Tibial artery (tissue), 4 donors: ENCODE results near the gene ELP5.
A peak's percentile ranks its signal among the peaks of the same experiment; 100 is the strongest.

Experiments
- DNase-seq, 2 donors: peaks; one replicate each; pipeline ENCODE4 v3.0.0-alpha.2; 2019
- H3K27ac ChIP-seq, 2 donors: fragments of 200-600 bp; sonication (generic) in 1 of 2; 1 replicate in 1 of 2; 2 replicates in 1 of 2; pipeline ENCODE4 v1.5.1; 2018 to 2019; ENCODE audit warnings: mild to moderate bottlenecking in 1 of 2
- H3K27me3 ChIP-seq, 2 donors: fragments of 200-600 bp; sonication (generic) in 1 of 2; one replicate each; pipeline versions ENCODE4 v1.5.1 to v1.6.0; 2016 to 2019
- H3K36me3 ChIP-seq, 3 donors: fragments of 200-600 bp; sonication (generic) in 2 of 3; one replicate each; pipeline ENCODE4 v1.5.1; 2016 to 2019; ENCODE audit warnings: mild to moderate bottlenecking in 2 of 3
- H3K4me1 ChIP-seq, 4 donors: fragments of 200-600 bp; sonication (generic) in 2 of 4; 1 replicate in 3 of 4; 2 replicates in 1 of 4; pipeline ENCODE4 v1.5.1; 2016 to 2019
- H3K4me3 ChIP-seq, 2 donors: fragments of 200-600 bp; sonication (generic) in 1 of 2; 1 replicate in 1 of 2; 2 replicates in 1 of 2; pipeline ENCODE4 v1.5.1; 2018 to 2019; ENCODE audit warnings: mild to moderate bottlenecking in 2 of 2
- H3K9me3 ChIP-seq, 3 donors: fragments of 200-600 bp; sonication (generic) in 1 of 3; one replicate each; pipeline ENCODE4 v1.5.1; 2016 to 2019
- intact Hi-C: fragments of 100-400 bp; cut with DNase I; formaldehyde crosslinking; loops from one replicate; pipeline ENCODE4 v1.15.0; 2023; ENCODE audit warnings: low total_unique reads
- TF ChIP-seq, protein P1 (sequence below), 2 experiments: fragments of 200-600 bp in 1 of 2; fragments of 450-650 bp in 1 of 2; IDR thresholded peaks; one replicate each; pipeline ENCODE4 v1.5.1; 2017 to 2019; ENCODE audit warnings: antibody characterized with exemption in 2 of 2, mild to moderate bottlenecking in 1 of 2, moderate library complexity in 1 of 2

Gene ELP5

DNA sequence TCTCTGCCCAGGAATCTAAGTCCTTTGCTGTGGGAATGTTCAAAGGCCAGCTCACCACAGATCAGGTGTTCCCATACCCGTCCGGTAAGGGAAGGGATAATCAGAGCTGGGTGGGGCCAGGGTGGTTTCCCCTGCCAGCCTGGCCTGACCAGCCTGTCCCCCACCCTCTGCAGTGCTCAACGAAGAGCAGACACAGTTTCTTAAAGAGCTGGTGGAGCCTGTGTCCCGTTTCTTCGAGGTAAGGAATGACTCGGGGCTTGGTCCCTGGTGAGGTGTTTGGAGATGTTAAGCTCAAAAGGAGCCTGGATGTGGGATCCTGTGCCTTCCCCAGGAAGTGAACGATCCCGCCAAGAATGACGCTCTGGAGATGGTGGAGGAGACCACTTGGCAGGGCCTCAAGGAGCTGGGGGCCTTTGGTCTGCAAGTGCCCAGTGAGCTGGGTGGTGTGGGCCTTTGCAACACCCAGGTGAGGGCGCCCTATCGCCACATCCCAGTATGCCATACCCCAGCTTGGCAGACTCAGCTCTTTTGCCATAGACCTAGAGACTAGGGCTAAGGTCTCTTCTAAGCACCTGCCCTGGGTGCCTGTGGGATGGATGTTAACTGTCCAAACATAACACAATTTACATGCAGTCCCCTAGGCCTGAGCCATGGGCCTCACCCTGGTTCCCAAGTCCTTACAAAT is 31.3 kb upstream of the ELP5 start:
- peak overlapping the region; percentile 75 to 99 for H3K4me3 ChIP-seq
- H3K36me3 ChIP-seq: peaks cover 20 to 48% (median 33%) of the 10 kb centered on the region in 3 donors
- H3K27ac ChIP-seq: peak overlapping the region; percentile 92 to 98
- intact Hi-C loops: no loop called here
- H3K9me3 ChIP-seq: no peaks in the 10 kb centered on the region
- DNase-seq: peak in 1 of 2 donors; percentile 54
- H3K27me3 ChIP-seq: peaks cover 0 to 13% of the 10 kb centered on the region in 2 donors
- H3K4me1 ChIP-seq: peaks cover 0 to 52% (median 37%) of the 10 kb centered on the region in 4 donors
- TF ChIP-seq, protein P1, sequence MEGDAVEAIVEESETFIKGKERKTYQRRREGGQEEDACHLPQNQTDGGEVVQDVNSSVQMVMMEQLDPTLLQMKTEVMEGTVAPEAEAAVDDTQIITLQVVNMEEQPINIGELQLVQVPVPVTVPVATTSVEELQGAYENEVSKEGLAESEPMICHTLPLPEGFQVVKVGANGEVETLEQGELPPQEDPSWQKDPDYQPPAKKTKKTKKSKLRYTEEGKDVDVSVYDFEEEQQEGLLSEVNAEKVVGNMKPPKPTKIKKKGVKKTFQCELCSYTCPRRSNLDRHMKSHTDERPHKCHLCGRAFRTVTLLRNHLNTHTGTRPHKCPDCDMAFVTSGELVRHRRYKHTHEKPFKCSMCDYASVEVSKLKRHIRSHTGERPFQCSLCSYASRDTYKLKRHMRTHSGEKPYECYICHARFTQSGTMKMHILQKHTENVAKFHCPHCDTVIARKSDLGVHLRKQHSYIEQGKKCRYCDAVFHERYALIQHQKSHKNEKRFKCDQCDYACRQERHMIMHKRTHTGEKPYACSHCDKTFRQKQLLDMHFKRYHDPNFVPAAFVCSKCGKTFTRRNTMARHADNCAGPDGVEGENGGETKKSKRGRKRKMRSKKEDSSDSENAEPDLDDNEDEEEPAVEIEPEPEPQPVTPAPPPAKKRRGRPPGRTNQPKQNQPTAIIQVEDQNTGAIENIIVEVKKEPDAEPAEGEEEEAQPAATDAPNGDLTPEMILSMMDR (IDR thresholded peaks at IDR 0.05): peak; percentile 37 to 48

DNA sequence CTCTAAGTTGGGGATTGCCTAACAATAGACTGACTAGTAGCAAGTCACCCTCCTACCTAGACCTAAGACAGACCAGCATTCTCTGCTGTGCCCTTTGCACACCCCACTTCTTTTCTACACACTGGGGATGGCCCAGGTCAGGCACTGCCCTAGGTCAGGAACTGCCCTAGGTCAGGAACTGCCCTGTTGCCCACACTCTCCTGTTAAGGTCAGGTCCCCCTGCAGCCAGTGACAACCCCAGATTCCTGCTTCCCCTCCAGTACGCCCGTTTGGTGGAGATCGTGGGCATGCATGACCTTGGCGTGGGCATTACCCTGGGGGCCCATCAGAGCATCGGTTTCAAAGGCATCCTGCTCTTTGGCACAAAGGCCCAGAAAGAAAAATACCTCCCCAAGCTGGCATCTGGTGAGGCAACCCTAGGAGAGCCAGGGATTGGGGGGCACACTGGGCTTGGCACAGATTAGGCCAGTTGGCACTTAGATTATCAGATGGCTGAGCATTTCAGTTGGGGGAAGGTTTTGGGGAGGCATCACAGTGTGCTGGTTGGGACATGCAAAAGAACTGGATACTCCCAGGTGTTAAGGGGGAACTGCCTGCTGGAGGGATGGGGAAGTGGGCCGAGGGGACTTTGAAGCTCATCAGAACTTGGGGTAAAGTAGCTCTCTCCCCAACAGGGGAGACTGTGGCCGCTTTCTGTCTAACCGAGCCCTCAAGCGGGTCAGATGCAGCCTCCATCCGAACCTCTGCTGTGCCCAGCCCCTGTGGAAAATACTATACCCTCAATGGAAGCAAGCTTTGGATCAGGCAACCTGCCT is 30.5 kb upstream of the ELP5 start:
- Histone ChIP-seq H3K27me3 (peaks cover 0 to 9% of the 10 kb centered on the region in 2 donors), H3K36me3 (peaks cover 21 to 56% (median 40%) of the 10 kb centered on the region in 3 donors), H3K27ac (peak overlapping the region in 1 of 2 donors; percentile 92), H3K9me3 (no peaks in the 10 kb centered on the region), H3K4me1 (peaks cover 0 to 45% (median 30%) of the 10 kb centered on the region in 4 donors), H3K4me3 (no peak overlapping the region)
- TF ChIP-seq, protein P1 (IDR thresholded peaks at IDR 0.05): no peak
- no peak for DNase-seq
- intact Hi-C loops: no loop called here

DNA sequence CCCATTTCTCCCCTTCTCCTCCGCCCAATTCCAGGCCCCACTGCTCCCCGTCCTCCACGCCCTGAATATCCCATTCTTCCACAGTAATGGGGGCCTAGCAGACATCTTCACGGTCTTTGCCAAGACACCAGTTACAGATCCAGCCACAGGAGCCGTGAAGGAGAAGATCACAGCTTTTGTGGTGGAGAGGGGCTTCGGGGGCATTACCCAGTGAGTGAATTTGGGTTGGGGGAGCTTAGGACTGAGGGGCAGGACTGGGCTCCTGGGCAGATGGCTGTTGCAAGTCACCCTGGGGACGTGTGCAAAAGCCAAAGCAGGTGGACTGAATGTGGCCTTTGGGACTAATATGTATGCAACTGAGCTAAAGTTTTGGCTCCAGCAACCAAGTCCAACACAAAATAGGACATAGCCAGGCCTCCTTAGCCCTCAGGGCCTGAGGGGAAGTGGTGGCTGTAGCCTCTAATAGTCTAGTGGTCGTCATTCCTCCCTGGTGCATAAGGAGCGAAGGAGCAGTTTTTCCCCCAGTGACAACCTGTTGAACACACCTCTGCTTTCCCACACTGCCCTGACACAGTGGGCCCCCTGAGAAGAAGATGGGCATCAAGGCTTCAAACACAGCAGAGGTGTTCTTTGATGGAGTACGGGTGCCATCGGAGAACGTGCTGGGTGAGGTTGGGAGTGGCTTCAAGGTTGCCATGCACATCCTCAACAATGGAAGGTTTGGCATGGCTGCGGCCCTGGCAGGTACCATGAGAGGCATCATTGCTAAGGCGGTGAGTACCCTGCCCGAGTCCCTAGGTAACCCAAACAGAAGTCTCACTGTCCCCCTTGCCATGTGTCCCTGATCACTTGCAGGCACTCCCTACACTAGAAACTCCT is 29.7 kb upstream of the ELP5 start:
- Histone ChIP-seq H3K36me3 (peaks cover 29 to 64% (median 49%) of the 10 kb centered on the region in 3 donors), H3K27me3 (peaks cover 0 to under 1% of the 10 kb centered on the region in 2 donors), H3K27ac (peak overlapping the region in 1 of 2 donors; percentile 92), H3K4me1 (peaks cover 0 to 38% (median 25%) of the 10 kb centered on the region in 4 donors), H3K4me3 (no peak overlapping the region), H3K9me3 (no peaks in the 10 kb centered on the region)
- TF ChIP-seq, protein P1 (IDR thresholded peaks at IDR 0.05): no peak
- DNase-seq: no peak
- intact Hi-C loops: no loop called here

DNA sequence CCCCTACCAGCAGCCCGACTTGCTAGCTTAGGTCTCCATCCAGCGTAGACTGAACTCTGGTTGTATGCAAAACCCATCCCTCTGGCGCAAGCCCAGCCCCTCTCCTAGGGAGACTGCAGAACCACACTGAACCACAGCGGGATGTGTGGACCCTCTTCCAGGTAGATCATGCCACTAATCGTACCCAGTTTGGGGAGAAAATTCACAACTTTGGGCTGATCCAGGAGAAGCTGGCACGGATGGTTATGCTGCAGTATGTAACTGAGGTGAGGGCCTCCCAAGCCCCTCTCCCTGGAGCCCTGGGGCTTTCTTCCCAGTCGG is 29.1 kb upstream of the ELP5 start:
- Histone ChIP-seq H3K27ac (no peak overlapping the region), H3K4me1 (peaks cover 0 to 32% (median 25%) of the 10 kb centered on the region in 4 donors), H3K4me3 (no peak overlapping the region), H3K9me3 (no peaks in the 10 kb centered on the region), H3K36me3 (peaks cover 32 to 70% (median 55%) of the 10 kb centered on the region in 3 donors), H3K27me3 (no peaks in the 10 kb centered on the region)
- no peak for DNase-seq
- TF ChIP-seq, protein P1 (IDR thresholded peaks at IDR 0.05): no peak
- intact Hi-C loops: no loop called here

DNA sequence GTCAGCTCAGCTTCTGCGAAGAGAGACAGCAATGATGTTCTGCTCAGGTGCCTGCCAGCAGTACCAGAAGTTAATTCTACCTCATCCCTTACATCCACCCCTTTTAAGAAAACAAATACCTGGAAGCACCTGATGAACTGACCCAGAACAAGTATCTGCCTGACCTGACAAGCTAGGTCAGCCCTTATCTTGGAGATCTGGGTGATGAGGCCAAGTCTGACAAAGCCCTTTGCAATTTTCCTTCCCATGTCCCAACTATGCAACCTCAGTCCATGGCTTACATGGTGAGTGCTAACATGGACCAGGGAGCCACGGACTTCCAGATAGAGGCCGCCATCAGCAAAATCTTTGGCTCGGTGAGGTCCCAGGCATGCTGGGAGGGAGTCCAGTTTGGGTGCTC is 28.6 kb upstream of the ELP5 start:
- peaks cover 0 to 32% (median 23%) of the 10 kb centered on the region in 4 donors for H3K4me1 ChIP-seq
- peaks cover 35 to 75% (median 59%) of the 10 kb centered on the region in 3 donors for H3K36me3 ChIP-seq

More for the DNA sequence above, 28.6 kb upstream of the ELP5 start:
- Histone ChIP-seq H3K27me3 (no peaks in the 10 kb centered on the region), H3K9me3 (no peaks in the 10 kb centered on the region), H3K4me3 (no peak overlapping the region), H3K27ac (no peak overlapping the region)
- TF ChIP-seq, protein P1 (IDR thresholded peaks at IDR 0.05): no peak
- DNase-seq: no peak
- intact Hi-C loops: no loop called here
